HG02571 (cell line): ENCODE measurements around the gene KIF9.
"Not testable (repeated sequence)": the region's sequence is repeated elsewhere in the genome, so short reads cannot be mapped to it uniquely, and the experiment has no call there.

ENCODE experiments used
- ATAC-seq: cut with Tn5 transposase; IDR thresholded peaks from one replicate; pipeline ENCODE4 v1.9.1; 2021; ENCODE audit warnings: mild to moderate bottlenecking, moderate library complexity; ENCODE audit not compliant: unreplicated experiment

KIF9 gene

GRCh38 chr3:47193871-47194859 is 88.4 kb downstream of the KIF9 start:
- no peak for ATAC-seq

GRCh38 chr3:47186285-47186684 is 96.3 kb downstream of the KIF9 start:
- no peak for ATAC-seq

GRCh38 chr3:47181685-47182084 is 100.9 kb downstream of the KIF9 start:
- ATAC-seq = not testable (repeated sequence)

GRCh38 chr3:47180011-47180410 is 102.6 kb downstream of the KIF9 start:
- not testable (repeated sequence) for ATAC-seq
